Sigmoid colon (tissue), 7 donors: ENCODE data around the gene PKMYT1. TPM values are rescaled to one million over a fixed set of nuclear protein-coding genes. Genes with fewer than 3 reads are reported as not detected.

Source experiments
- DNase-seq: peaks from one replicate; pipeline ENCODE4 v3.0.0-alpha.2; 2019
- H3K27ac ChIP-seq, 4 donors: fragments of 200-600 bp; sonication (generic); one replicate each; pipeline ENCODE4 v1.5.1; 2016 to 2019; ENCODE audit warnings: mild to moderate bottlenecking in 1 of 4
- H3K27me3 ChIP-seq, 3 donors: fragments of 200-600 bp; sonication (generic); one replicate each; pipeline ENCODE4 v1.5.1; 2019; ENCODE audit warnings: mild to moderate bottlenecking in 1 of 3
- H3K36me3 ChIP-seq, 4 donors: fragments of 200-600 bp; sonication (generic); one replicate each; pipeline ENCODE4 v1.5.1; 2016 to 2019
- H3K4me1 ChIP-seq, 4 donors: fragments of 200-600 bp; sonication (generic); one replicate each; pipeline ENCODE4 v1.5.1; 2017 to 2019
- H3K4me3 ChIP-seq, 4 donors: fragments of 200-600 bp; sonication (generic); one replicate each; pipeline ENCODE4 v1.5.1; 2017 to 2019; ENCODE audit warnings: mild to moderate bottlenecking in 2 of 4, moderate library complexity in 1 of 4
- H3K9me3 ChIP-seq, 4 donors: fragments of 200-600 bp in 3 of 4; sonication (generic) in 3 of 4; one replicate each; pipeline versions ENCODE4 v1.5.1 to v1.6.1; 2013 to 2019
- CTCF ChIP-seq, 4 experiments: fragments of 450-650 bp in 3 of 4; fragments of 200-600 bp in 1 of 4; IDR thresholded peaks; one replicate each; pipeline ENCODE4 v1.5.1; 2016 to 2019; ENCODE audit warnings: antibody characterized with exemption in 4 of 4, mild to moderate bottlenecking in 3 of 4, moderate library complexity in 2 of 4
- EP300 ChIP-seq, 4 donors: sonication (generic); formaldehyde crosslinking; IDR thresholded peaks; one replicate each; pipeline ENCODE4 v1.6.1; 2017; ENCODE audit warnings: antibody characterized with exemption in 4 of 4
- POLR2A ChIP-seq, 2 donors: fragments of 450-650 bp; IDR thresholded peaks; one replicate each; pipeline ENCODE4 v1.6.1; 2016; ENCODE audit warnings: antibody characterized with exemption in 2 of 2, mild to moderate bottlenecking in 2 of 2, moderate library complexity in 2 of 2
- POLR2AphosphoS5 ChIP-seq, 4 donors: sonication (generic); formaldehyde crosslinking; IDR thresholded peaks; one replicate each; pipeline ENCODE4 v1.6.1; 2017; ENCODE audit warnings: antibody characterized with exemption in 4 of 4
- WGBS, 2 donors: extraction: QIAGEN DNeasy Blood & Tissue Kit; methylation state at CpG; one replicate each; pipeline ENCODE4 v1.1.7; 2013; 5-methylcytosine and 5-hydroxymethylcytosine counted together
- intact Hi-C: fragments of 100-400 bp; cut with DNase I; formaldehyde crosslinking; loops from one replicate; pipeline ENCODE4 v1.15.1; 2023
- polyA plus RNA-seq, 3 donors: library from polyadenylated mRNA; stranded (reverse); fragments of 200-250 nt; gene quantifications; one replicate each; pipeline ENCODE4 v1.2.3, GENCODE V29; 2013
- total RNA-seq, 4 donors: library from RNA; depleted of rRNA; stranded (reverse); fragments of >200 nt; gene quantifications; one replicate each; pipeline ENCODE4 v1.1.0, GENCODE V29; 2016
- donor health status: healthy with polysubstance abuse.
- donor health status: Bipolar disorder and iron deficiency.
- donor health status: healthy.

PKMYT1 gene
- total and polyA plus RNA-seq, 7 donors = 0.95 to 33.1 (median 2.9) TPM; not detected in 3

GRCh38 chr16:3001316-3001715, 21.1 kb upstream of the PKMYT1 start:
- Histone ChIP-seq H3K27me3 (peaks cover 4 to 45% (median 26%) of the 10 kb centered on the region in 3 donors), H3K4me3 (no peak overlapping the region), H3K4me1 (peaks cover 0 to 7% (median 5%) of the 10 kb centered on the region in 4 donors), H3K9me3 (no peaks in the 10 kb centered on the region), H3K27ac (no peak overlapping the region), H3K36me3 (no peaks in the 10 kb centered on the region)
- no peak for TF ChIP-seq CTCF (IDR thresholded peaks at IDR 0.05)
- no peak for TF ChIP-seq EP300 (IDR thresholded peaks at IDR 0.05)
- TF ChIP-seq POLR2A (IDR thresholded peaks at IDR 0.05) = no peak
- no peak for TF ChIP-seq POLR2AphosphoS5 (IDR thresholded peaks at IDR 0.05)
- 87 to 88% methylated on average over 12 of the region's 12 CpGs for WGBS, 2 donors
- no peak for DNase-seq
- intact Hi-C loops = no loop called here

- intact Hi-C loops = no loop called here
- H3K27me3 ChIP-seq = peaks cover 0 to 42% (median 18%) of the 10 kb centered on the region in 3 donors
Measured at GRCh38 chr16:3000540-3000939, 20.3 kb upstream of the PKMYT1 start.

GRCh38 chr16:2999929-3000328, 19.7 kb upstream of the PKMYT1 start:
- H3K4me3 ChIP-seq = no peak overlapping the region
- WGBS, 2 donors = 88 to 94% methylated on average over 6 of the region's 6 CpGs

More at GRCh38 chr16:3000540-3000939, 20.3 kb upstream of the PKMYT1 start:
- WGBS, 2 donors = 87 to 90% methylated on average over 4 of the region's 4 CpGs
- Histone ChIP-seq H3K9me3 (no peaks in the 10 kb centered on the region), H3K4me3 (no peak overlapping the region), H3K4me1 (peaks cover 0 to 7% (median 5%) of the 10 kb centered on the region in 4 donors), H3K36me3 (no peaks in the 10 kb centered on the region), H3K27ac (no peak overlapping the region)
- TF ChIP-seq EP300 (IDR thresholded peaks at IDR 0.05) (no peak), CTCF (IDR thresholded peaks at IDR 0.05) (no peak), POLR2A (IDR thresholded peaks at IDR 0.05) (no peak), POLR2AphosphoS5 (IDR thresholded peaks at IDR 0.05) (no peak)
- no peak for DNase-seq

GRCh38 chr16:2996298-2996697, 16.1 kb upstream of the PKMYT1 start:
- Histone ChIP-seq H3K9me3 (no peaks in the 10 kb centered on the region), H3K36me3 (no peaks in the 10 kb centered on the region), H3K4me1 (no peaks in the 10 kb centered on the region), H3K4me3 (no peak overlapping the region), H3K27ac (no peak overlapping the region), H3K27me3 (peaks cover 0 to 27% (median 9%) of the 10 kb centered on the region in 3 donors)
- no peak for TF ChIP-seq CTCF (IDR thresholded peaks at IDR 0.05)
- no peak for TF ChIP-seq EP300 (IDR thresholded peaks at IDR 0.05)
- TF ChIP-seq POLR2A (IDR thresholded peaks at IDR 0.05) = no peak
- TF ChIP-seq POLR2AphosphoS5 (IDR thresholded peaks at IDR 0.05) = no peak
- DNase-seq = no peak
- intact Hi-C loops = no loop called here
- WGBS, 2 donors = 83 to 88% methylated on average over 13 of the region's 13 CpGs

More at GRCh38 chr16:2999929-3000328, 19.7 kb upstream of the PKMYT1 start:
- no peak for DNase-seq
- H3K27me3 ChIP-seq = peaks cover 0 to 36% (median 12%) of the 10 kb centered on the region in 3 donors
- H3K27ac ChIP-seq = no peak overlapping the region
- no peak for TF ChIP-seq POLR2AphosphoS5 (IDR thresholded peaks at IDR 0.05)
- no peak for TF ChIP-seq CTCF (IDR thresholded peaks at IDR 0.05)
- TF ChIP-seq POLR2A (IDR thresholded peaks at IDR 0.05) = no peak
- TF ChIP-seq EP300 (IDR thresholded peaks at IDR 0.05) = no peak
- no peaks in the 10 kb centered on the region for H3K9me3 ChIP-seq
- no peaks in the 10 kb centered on the region for H3K36me3 ChIP-seq
- intact Hi-C loops = no loop called here
- peaks cover 0 to 6% (median 3%) of the 10 kb centered on the region in 4 donors for H3K4me1 ChIP-seq
